Activated CD8-positive, alpha-beta memory T cell treated with anti-CD3 and anti-CD28 coated beads for 24 hours (primary cell): ENCODE measurements around the gene ZXDB.
"Not testable (repeated sequence)": the region's sequence is repeated elsewhere in the genome, so short reads cannot be mapped to it uniquely, and the experiment has no call there.

Source experiments
- DNase-seq: peaks from one replicate; pipeline ENCODE4 v3.0.0-alpha.2; 2020

Gene ZXDB

GRCh38 chrX:57591284-57592159 lies at the start of gene ZXDB:
TSS of gene ZXDB (plus strand) at chrX:57592011. CDS start at chrX:57592049, 38 bp downstream.
- DNase-seq, result not testable (repeated sequence)

GRCh38 chrX:57565198-57565597 lies 26.6 kb upstream of the ZXDB start:
- DNase-seq, result no peak

GRCh38 chrX:57573754-57574153 lies 18.1 kb upstream of the ZXDB start:
- no peak for DNase-seq

GRCh38 chrX:57582948-57583347 lies 8.9 kb upstream of the ZXDB start:
- not testable (repeated sequence) for DNase-seq

- DNase-seq, result no peak
These were observed 8.3 kb upstream of the ZXDB start for GRCh38 chrX:57583477-57583876.

- no peak for DNase-seq
These were observed 5.5 kb upstream of the ZXDB start for GRCh38 chrX:57586360-57586759.

GRCh38 chrX:57587062-57587461 lies 4.7 kb upstream of the ZXDB start:
- DNase-seq, result no peak

- no peak for DNase-seq
These were observed 4.2 kb upstream of the ZXDB start for GRCh38 chrX:57587607-57588006.

- DNase-seq, result peak; percentile 78
These were observed 516 bp downstream of the ZXDB start for GRCh38 chrX:57592160-57592893.

GRCh38 chrX:57592894-57593215 lies 1.0 kb downstream of the ZXDB start:
- not testable (repeated sequence) for DNase-seq

GRCh38 chrX:57595381-57595811 lies 3.6 kb downstream of the ZXDB start:
- DNase-seq, result no peak

GRCh38 chrX:57596109-57596508 lies 4.3 kb downstream of the ZXDB start:
- no peak for DNase-seq

GRCh38 chrX:57596516-57596915 lies 4.7 kb downstream of the ZXDB start:
- no peak for DNase-seq

GRCh38 chrX:57607295-57608187 lies 15.7 kb downstream of the ZXDB start:
- DNase-seq, result no peak

- DNase-seq, result not testable (repeated sequence)
These were observed 21.5 kb downstream of the ZXDB start for GRCh38 chrX:57613351-57613750.

GRCh38 chrX:57629438-57629837 lies 37.6 kb downstream of the ZXDB start:
- DNase-seq, result not testable (repeated sequence)

- no peak for DNase-seq
These were observed 48.8 kb downstream of the ZXDB start for GRCh38 chrX:57640674-57641016.

GRCh38 chrX:57641338-57641737 lies 49.5 kb downstream of the ZXDB start:
- DNase-seq, result no peak

GRCh38 chrX:57643698-57644097 lies 51.9 kb downstream of the ZXDB start:
- DNase-seq, result no peak

GRCh38 chrX:57647020-57647419 lies 55.2 kb downstream of the ZXDB start:
- no peak for DNase-seq
